LNCAP (cell line): ENCODE data around the gene PRDM1.

Source experiments
- CTCF ChIP-seq: fragments of 450-650 bp; IDR thresholded peaks from 2 replicates; pipeline ENCODE4 v1.5.1; 2017; ENCODE audit warnings: mild to moderate bottlenecking

The PRDM1 gene

GRCh38 chr6:106072501-106073090 lies 13.5 kb upstream of the PRDM1 start:
- TF ChIP-seq CTCF = no peak

GRCh38 chr6:106074146-106074545 lies 12.0 kb upstream of the PRDM1 start:
- no peak for TF ChIP-seq CTCF

GRCh38 chr6:106076139-106076538 lies 10.0 kb upstream of the PRDM1 start:
- TF ChIP-seq CTCF = no peak

GRCh38 chr6:106077170-106077569 lies 9.0 kb upstream of the PRDM1 start:
- TF ChIP-seq CTCF = no peak

- no peak for TF ChIP-seq CTCF
Measured at GRCh38 chr6:106077881-106078280, 8.3 kb upstream of the PRDM1 start.

GRCh38 chr6:106079961-106080762 lies 6.0 kb upstream of the PRDM1 start:
- no peak for TF ChIP-seq CTCF

GRCh38 chr6:106080763-106081095 lies 5.4 kb upstream of the PRDM1 start:
- TF ChIP-seq CTCF = no peak
